Ovary (tissue), 3 donors: ENCODE results near the gene ACHE.

Experiments
- EP300 ChIP-seq: sonication (generic); formaldehyde crosslinking; IDR thresholded peaks from one replicate; pipeline ENCODE4 v1.6.1; 2017; ENCODE audit warnings: antibody characterized with exemption
- POLR2A ChIP-seq: fragments of 450-650 bp; IDR thresholded peaks from one replicate; pipeline ENCODE4 v1.6.1; 2017; ENCODE audit warnings: antibody characterized with exemption, mild to moderate bottlenecking, moderate library complexity
- TF ChIP-seq, protein P1 (sequence below), 3 donors: fragments of 450-650 bp in 2 of 3; fragments of 200-600 bp in 1 of 3; IDR thresholded peaks; one replicate each; pipeline versions ENCODE4 v1.5.1 to v1.8.0; 2016 to 2022; ENCODE audit warnings: antibody characterized with exemption in 3 of 3, mild to moderate bottlenecking in 1 of 3
- donor health status: DM: no; HTN: no; CAD: no.

DNA sequence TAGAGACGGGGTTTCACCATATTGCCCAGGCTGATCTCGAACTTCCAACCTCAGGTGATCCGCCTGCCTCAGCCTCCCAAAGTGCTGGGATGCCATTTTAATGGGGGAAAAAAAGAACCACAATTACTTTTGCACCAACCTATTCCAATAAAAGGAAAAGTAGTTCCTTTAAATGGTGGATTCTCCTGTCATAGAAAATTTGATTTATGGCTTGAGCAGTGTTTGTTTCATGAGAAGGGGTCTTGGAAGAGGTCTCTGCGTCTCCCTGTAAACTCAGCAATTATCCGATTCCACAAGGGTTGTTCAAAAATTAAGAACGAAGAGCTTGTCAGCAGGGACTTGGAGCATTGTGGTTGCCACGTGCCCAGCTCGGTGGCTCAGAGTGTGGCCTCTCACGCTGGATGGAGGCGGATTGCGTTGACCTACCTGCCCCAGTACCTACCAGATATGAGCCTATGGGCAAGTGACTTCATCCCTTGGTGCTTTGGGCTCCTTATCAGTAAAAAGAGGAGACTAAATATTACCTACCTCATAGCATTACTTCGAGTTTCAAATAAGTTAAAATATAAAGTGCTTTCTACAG is 31.3 kb downstream of the ACHE start:
- TF ChIP-seq, protein P1, sequence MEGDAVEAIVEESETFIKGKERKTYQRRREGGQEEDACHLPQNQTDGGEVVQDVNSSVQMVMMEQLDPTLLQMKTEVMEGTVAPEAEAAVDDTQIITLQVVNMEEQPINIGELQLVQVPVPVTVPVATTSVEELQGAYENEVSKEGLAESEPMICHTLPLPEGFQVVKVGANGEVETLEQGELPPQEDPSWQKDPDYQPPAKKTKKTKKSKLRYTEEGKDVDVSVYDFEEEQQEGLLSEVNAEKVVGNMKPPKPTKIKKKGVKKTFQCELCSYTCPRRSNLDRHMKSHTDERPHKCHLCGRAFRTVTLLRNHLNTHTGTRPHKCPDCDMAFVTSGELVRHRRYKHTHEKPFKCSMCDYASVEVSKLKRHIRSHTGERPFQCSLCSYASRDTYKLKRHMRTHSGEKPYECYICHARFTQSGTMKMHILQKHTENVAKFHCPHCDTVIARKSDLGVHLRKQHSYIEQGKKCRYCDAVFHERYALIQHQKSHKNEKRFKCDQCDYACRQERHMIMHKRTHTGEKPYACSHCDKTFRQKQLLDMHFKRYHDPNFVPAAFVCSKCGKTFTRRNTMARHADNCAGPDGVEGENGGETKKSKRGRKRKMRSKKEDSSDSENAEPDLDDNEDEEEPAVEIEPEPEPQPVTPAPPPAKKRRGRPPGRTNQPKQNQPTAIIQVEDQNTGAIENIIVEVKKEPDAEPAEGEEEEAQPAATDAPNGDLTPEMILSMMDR (IDR thresholded peaks at IDR 0.05), result no peak
- TF ChIP-seq POLR2A (no peak), EP300 (no peak)
